SH-SY5Y (cell line): ENCODE measurements around the gene CLIP2.

ENCODE experiments used
- GATA2 ChIP-seq: IDR thresholded peaks from 2 replicates; pipeline ENCODE4 v1.6.1; 2011; ENCODE audit warnings: mild to moderate bottlenecking, low read depth, low read length
- GATA3 ChIP-seq: IDR thresholded peaks from 2 replicates; pipeline ENCODE4 v1.6.1; 2011; ENCODE audit warnings: low read depth, mild to moderate bottlenecking, low read length, moderate library complexity

DNA sequence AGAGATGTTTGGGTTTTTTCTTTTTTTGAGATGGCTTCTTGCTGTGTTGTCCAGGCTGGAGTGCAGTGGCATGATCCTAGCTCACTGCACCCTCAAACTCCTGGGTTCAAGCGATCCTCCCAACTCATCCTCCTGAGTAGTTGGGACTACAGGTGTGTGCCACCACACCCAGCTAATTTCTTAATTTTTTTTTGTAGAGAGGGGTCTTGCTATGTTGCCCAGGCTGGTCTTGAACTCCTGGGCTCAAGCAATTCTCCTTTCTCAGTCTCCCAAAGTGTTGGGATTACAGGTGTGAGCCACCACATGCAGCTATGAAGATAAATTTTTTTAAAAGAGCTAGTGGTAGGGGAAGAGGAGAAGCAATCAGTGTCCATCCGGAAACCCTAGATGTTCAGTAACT lies 56.8 kb downstream of the CLIP2 start:
- TF ChIP-seq GATA3 (no peak), GATA2 (no peak)
